AG09309 (cell line): ENCODE results near the gene SLC36A2.

Experiments
- DNase-seq: peaks from one replicate; pipeline ENCODE4 v3.0.0-alpha.2; 2010; ENCODE audit warnings: low read depth
- H3K4me3 ChIP-seq: 2 replicates; pipeline ENCODE4 v1.5.1; 2011; ENCODE audit warnings: mild to moderate bottlenecking, low read depth, low read length, moderate library complexity; ENCODE audit not compliant: control insufficient read depth
- CTCF ChIP-seq: IDR thresholded peaks from 2 replicates; pipeline ENCODE4 v1.5.1; 2011; ENCODE audit warnings: mild to moderate bottlenecking, low read depth, low read length, inconsistent platforms; ENCODE audit not compliant: insufficient read depth, control insufficient read depth; ENCODE audit errors: missing control alignments

Gene SLC36A2

DNA sequence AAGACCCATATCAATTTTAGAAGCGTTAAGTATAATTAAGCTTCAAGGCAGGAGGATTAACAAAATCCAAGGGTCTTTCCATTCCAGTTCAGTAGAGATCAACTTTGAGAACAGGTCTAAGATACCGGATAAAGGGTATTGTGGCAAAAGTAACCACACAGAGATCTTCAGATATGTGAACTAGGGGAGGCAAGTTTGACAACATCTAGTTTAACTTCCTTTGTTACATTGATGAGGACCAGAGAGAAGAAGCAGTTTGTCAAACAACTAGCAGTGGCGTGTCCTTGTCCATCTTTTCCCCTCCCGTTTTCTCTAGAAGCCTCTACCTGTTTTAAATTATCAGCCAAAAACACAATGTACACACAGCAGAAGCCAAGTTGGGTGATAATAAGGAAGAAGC lies 8.6 kb downstream of the SLC36A2 start:
- H3K4me3 ChIP-seq, result no peak overlapping the region
- no peak for DNase-seq
- no peak for TF ChIP-seq CTCF

- H3K4me3 ChIP-seq, result no peak overlapping the region
- no peak for DNase-seq
- no peak for TF ChIP-seq CTCF
Measured at GRCh38 chr5:151332857-151333256, 14.5 kb downstream of the SLC36A2 start.

DNA sequence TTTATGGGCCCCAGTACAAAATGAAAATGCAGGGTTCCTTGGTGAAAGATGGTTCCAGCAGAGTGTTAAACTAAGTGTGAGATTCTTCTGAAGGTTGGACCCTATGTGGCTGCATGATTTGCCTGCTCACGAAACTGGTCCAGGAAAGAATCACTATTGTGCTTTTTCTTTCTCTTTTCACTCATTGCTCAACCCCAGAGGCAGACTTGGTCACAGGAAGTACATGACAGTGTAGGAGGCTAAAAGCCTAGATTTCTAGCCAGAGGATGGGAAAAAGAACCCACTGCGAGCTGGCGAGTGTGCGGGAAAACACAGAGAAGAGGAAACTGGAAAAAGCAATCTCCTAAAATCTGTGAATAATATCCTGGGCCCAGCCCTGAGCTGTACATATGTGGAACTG lies 18.6 kb downstream of the SLC36A2 start:
- no peak for DNase-seq
- H3K4me3 ChIP-seq, result no peak overlapping the region
- TF ChIP-seq CTCF, result no peak

DNA sequence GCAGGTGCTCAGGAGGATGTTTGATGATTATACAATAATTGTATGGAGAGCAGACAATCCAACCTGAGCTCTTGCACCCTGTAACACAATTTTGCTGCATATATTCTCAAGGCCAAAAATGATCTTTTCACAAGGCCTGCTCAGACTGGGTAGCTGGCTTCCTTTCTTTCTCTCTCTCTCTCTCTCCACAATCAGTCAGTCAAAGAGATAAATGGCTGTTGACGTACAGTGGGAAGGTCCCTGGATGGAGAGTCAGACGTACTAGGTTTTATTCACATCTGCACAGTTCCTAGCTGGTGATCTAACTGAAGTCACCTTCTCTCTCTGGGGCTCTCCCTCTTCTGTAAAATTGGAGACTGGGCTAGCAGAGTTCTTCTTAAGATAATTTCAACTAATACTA lies 19.8 kb downstream of the SLC36A2 start:
- TF ChIP-seq CTCF, result no peak
- H3K4me3 ChIP-seq, result no peak overlapping the region
- DNase-seq, result no peak

- DNase-seq, result no peak
- no peak overlapping the region for H3K4me3 ChIP-seq
- TF ChIP-seq CTCF, result no peak
Measured at GRCh38 chr5:151326266-151326665, 21.1 kb downstream of the SLC36A2 start.

DNA sequence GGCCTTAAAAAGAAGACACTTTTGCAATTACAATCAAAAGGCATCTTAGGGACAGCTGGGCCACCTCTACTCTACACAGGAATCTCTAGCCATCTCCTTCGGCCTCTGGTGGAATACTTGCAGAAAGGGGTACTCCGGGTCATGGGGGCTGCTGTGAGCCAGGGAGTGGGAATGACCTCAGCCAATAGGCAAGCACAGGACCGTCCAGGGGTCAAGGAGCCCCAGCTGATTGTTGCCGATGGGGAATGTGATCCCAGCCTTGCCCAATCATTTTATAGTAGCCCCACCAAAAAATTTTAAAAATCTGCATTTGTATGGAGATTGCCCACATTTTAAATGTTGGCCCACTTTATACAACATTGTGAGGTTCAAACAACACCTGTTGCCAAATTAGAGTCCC lies 26.9 kb downstream of the SLC36A2 start:
- no peak for DNase-seq
- no peak for TF ChIP-seq CTCF
- no peak overlapping the region for H3K4me3 ChIP-seq

- no peak overlapping the region for H3K4me3 ChIP-seq
- TF ChIP-seq CTCF, result peak; percentile 33
- no peak for DNase-seq
Measured at GRCh38 chr5:151318850-151319732, 28.3 kb downstream of the SLC36A2 start.
